ENCODE data around the gene LYSMD2.
"Not testable (repeated sequence)": the region's sequence is repeated elsewhere in the genome, so short reads cannot be mapped to it uniquely, and the experiment has no call there.

The LYSMD2 gene

DNA sequence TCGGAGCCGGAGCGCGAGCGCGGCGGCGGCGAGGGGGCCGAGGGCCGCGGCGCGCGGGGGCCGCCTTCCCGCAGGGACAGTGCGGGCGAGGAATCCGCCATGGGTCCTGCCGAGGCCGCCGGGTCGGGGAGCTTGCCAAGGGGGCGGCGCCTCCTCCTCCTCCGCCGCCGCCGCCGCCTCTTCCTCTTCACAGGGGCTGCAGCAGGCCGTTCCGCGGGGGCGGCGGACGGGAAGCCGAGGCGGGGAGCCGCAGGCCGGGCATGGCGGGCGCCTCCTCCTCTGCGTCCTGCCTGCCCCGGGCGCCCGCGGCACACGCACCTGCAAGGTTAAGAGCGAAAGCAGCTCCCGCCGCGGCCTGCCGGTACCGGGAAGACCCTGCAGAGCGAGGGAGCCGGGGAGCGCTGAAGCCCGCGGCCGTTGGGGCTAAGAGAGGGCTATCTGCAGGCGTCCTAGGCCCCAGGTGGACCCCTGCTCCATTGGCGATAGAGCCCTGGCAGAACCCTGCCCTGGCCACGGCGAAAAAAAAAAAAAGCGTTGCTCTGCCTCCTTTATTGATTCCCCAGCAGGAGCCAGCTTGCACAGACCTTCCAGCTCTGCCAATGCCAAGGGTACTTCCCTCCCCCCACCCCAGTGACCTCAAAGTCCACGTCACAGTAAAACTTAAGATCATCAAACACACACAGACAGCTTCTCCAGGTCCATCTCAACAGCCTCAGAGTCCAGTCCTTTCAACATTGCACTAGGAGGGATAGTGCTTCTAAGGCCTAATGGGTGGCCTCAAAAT is at the start of gene LYSMD2:
TSS of gene LYSMD2 (minus strand) at position 134 of the 784 bp plus-strand sequence. CDS start at position 101, 33 bp downstream.
- Histone ChIP-seq H3K4me3 (ENCODE audit: low read depth, low read length) (peak within 1 kb of the TSS; percentile 88), H3K27ac (ENCODE audit: low read depth, low read length) (no peak within 1 kb of the TSS), H2AFZ (ENCODE audit: low read length, unreplicated experiment) (peak within 1 kb of the TSS; percentile 87), H3K27me3 (ENCODE audit: insufficient read depth, low read length) (peaks cover under 1% of the 10 kb centered on the region; the same call in 1 of the 2 replicates), H3K4me1 (ENCODE audit: control insufficient read depth, insufficient read depth, low read length, unreplicated experiment) (peaks cover 11% of the 10 kb centered on the region), H3K79me2 (ENCODE audit: control insufficient read depth, insufficient read depth, low read length, unreplicated experiment) (peaks cover 4% of the 10 kb centered on the region), H3K36me3 (ENCODE audit: insufficient read depth, low read length) (no peaks in the 10 kb centered on the region)

GRCh38 chr15:51787130-51787529 is 49.7 kb upstream of the LYSMD2 start:
- not testable (repeated sequence) for H3K4me3 ChIP-seq (ENCODE audit: low read depth, low read length); H3K79me2 ChIP-seq (ENCODE audit: control insufficient read depth, insufficient read depth, low read length, unreplicated experiment); H3K27ac ChIP-seq (ENCODE audit: low read depth, low read length); H3K27me3 ChIP-seq (ENCODE audit: insufficient read depth, low read length); H3K36me3 ChIP-seq (ENCODE audit: insufficient read depth, low read length); H3K4me1 ChIP-seq (ENCODE audit: control insufficient read depth, insufficient read depth, low read length, unreplicated experiment); H2AFZ ChIP-seq (ENCODE audit: low read length, unreplicated experiment)

DNA sequence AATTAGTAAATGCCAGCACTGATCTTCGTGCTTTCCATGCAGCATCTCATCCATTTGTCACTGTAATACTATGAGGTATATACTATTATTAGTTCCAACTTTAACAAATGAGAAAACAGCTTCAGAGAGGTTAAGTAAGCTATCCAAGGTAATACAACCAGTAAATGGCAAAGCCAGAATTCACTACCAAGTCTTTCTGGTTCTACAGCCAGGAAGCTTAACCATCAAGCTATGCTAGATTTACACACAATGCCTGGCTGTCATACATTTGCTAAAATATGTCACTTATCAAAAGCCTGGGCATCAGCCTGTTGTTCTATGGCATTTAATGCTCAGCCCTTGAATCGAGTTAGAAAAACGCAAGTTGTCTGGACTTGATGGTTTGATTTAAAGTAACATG is 46.5 kb upstream of the LYSMD2 start:
- no peak overlapping the region for H2AFZ ChIP-seq (ENCODE audit: low read length, unreplicated experiment)
- no peak overlapping the region for H3K27ac ChIP-seq (ENCODE audit: low read depth, low read length)

DNA sequence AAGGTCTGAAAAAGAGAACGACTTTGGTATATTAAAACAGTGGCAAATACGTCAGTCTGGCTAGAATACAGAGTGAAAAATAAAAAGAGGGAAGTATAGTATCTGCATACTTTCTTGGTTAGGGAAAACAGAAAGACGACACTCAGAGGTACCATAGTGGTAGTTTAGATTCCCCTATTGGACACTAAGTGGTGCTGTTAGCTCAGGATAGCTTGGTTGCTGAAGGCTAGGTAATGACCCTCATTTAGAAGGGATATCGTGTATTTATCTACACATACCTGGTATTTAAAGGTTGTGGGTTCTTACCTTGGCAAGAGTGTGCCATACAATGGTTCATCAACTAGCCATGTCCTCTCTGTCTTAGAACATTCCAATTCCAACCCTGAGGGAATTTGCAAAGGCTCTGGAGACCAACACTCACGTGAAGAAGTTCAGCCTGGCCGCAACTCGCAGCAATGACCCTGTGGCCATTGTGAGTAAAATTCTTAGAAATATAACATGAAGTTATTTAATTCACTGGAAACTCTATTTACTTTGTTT is 45.0 kb upstream of the LYSMD2 start:
- H3K4me1 ChIP-seq (ENCODE audit: control insufficient read depth, insufficient read depth, low read length, unreplicated experiment), result peaks cover 7% of the 10 kb centered on the region
- H3K4me3 ChIP-seq (ENCODE audit: low read depth, low read length), result no peak overlapping the region
- peaks cover 6% of the 10 kb centered on the region for H3K36me3 ChIP-seq (ENCODE audit: insufficient read depth, low read length)
- H3K27ac ChIP-seq (ENCODE audit: low read depth, low read length), result no peak overlapping the region
- no peak overlapping the region for H2AFZ ChIP-seq (ENCODE audit: low read length, unreplicated experiment)
- H3K79me2 ChIP-seq (ENCODE audit: control insufficient read depth, insufficient read depth, low read length, unreplicated experiment), result no peaks in the 10 kb centered on the region
- H3K27me3 ChIP-seq (ENCODE audit: insufficient read depth, low read length), result no peaks in the 10 kb centered on the region

More for the DNA sequence above, 46.5 kb upstream of the LYSMD2 start:
- Histone ChIP-seq H3K4me1 (ENCODE audit: control insufficient read depth, insufficient read depth, low read length, unreplicated experiment) (peaks cover 7% of the 10 kb centered on the region), H3K79me2 (ENCODE audit: control insufficient read depth, insufficient read depth, low read length, unreplicated experiment) (no peaks in the 10 kb centered on the region), H3K4me3 (ENCODE audit: low read depth, low read length) (no peak overlapping the region), H3K36me3 (ENCODE audit: insufficient read depth, low read length) (peaks cover 6% of the 10 kb centered on the region), H3K27me3 (ENCODE audit: insufficient read depth, low read length) (no peaks in the 10 kb centered on the region)

DNA sequence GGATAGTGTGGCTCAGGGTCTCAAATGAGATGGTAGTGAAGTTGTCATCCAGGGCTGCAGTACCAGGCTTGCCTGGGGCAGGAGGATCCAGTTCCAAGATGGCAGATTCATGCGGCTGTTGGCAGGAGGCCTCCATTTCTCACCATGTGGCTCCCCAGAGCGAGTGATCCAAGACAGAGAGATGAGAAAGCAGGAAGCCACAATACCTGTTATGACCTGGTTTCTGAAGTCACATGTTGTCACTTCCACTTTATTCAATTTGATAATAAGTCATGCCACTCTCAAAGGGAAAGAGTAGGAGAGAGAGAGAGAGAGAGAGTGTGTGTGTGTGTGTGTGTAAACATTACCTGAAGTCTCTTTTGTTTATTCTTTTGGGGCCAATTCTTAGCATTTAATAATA is 44.1 kb upstream of the LYSMD2 start:
- H3K36me3 ChIP-seq (ENCODE audit: insufficient read depth, low read length), result peaks cover 3% of the 10 kb centered on the region
- no peak overlapping the region for H2AFZ ChIP-seq (ENCODE audit: low read length, unreplicated experiment)
- H3K27ac ChIP-seq (ENCODE audit: low read depth, low read length), result no peak overlapping the region
- no peak overlapping the region for H3K4me3 ChIP-seq (ENCODE audit: low read depth, low read length)
- no peaks in the 10 kb centered on the region for H3K27me3 ChIP-seq (ENCODE audit: insufficient read depth, low read length)
- peaks cover 7% of the 10 kb centered on the region for H3K4me1 ChIP-seq (ENCODE audit: control insufficient read depth, insufficient read depth, low read length, unreplicated experiment)
- no peaks in the 10 kb centered on the region for H3K79me2 ChIP-seq (ENCODE audit: control insufficient read depth, insufficient read depth, low read length, unreplicated experiment)

- H3K27ac ChIP-seq (ENCODE audit: low read depth, low read length), result no peak overlapping the region
- no peaks in the 10 kb centered on the region for H3K79me2 ChIP-seq (ENCODE audit: control insufficient read depth, insufficient read depth, low read length, unreplicated experiment)
- no peaks in the 10 kb centered on the region for H3K36me3 ChIP-seq (ENCODE audit: insufficient read depth, low read length)
- no peak overlapping the region for H2AFZ ChIP-seq (ENCODE audit: low read length, unreplicated experiment)
- H3K4me3 ChIP-seq (ENCODE audit: low read depth, low read length), result no peak overlapping the region
- H3K4me1 ChIP-seq (ENCODE audit: control insufficient read depth, insufficient read depth, low read length, unreplicated experiment), result peaks cover 7% of the 10 kb centered on the region
- no peaks in the 10 kb centered on the region for H3K27me3 ChIP-seq (ENCODE audit: insufficient read depth, low read length)
Observed at GRCh38 chr15:51780636-51781035, 43.2 kb upstream of the LYSMD2 start.

DNA sequence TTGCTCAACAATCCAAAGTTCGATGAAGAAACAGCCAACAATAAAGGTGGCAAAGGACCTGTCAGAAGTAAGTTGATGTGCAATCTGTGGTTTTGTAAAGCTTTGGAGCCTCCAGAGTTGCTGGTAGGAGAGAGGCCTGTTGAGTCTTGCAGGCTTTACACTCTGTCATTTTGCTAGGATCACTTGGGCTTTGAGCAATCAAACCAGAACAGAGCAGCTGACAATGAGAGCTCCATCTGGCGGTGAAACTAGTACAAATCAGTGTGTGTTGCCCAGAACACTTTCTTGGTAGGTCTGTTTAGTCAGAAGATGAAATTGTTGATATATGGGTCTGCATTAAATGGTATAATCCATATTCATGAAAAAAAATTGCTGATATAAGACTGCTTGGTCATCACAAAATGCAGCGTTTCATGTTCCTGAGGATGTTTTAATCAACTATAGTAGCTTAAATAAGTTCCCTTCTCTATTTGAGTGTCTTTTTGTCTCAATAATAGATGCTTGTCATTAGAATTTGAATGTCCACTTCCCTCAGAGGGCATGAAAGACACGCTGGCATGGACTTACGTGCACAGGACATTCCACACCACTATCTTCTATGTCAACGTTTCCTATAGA is 39.6 kb upstream of the LYSMD2 start:
- Histone ChIP-seq H3K4me3 (ENCODE audit: low read depth, low read length) (no peak overlapping the region), H3K79me2 (ENCODE audit: control insufficient read depth, insufficient read depth, low read length, unreplicated experiment) (no peaks in the 10 kb centered on the region), H3K27ac (ENCODE audit: low read depth, low read length) (no peak overlapping the region), H2AFZ (ENCODE audit: low read length, unreplicated experiment) (no peak overlapping the region), H3K27me3 (ENCODE audit: insufficient read depth, low read length) (no peaks in the 10 kb centered on the region), H3K4me1 (ENCODE audit: control insufficient read depth, insufficient read depth, low read length, unreplicated experiment) (peaks cover 7% of the 10 kb centered on the region), H3K36me3 (ENCODE audit: insufficient read depth, low read length) (no peaks in the 10 kb centered on the region)

DNA sequence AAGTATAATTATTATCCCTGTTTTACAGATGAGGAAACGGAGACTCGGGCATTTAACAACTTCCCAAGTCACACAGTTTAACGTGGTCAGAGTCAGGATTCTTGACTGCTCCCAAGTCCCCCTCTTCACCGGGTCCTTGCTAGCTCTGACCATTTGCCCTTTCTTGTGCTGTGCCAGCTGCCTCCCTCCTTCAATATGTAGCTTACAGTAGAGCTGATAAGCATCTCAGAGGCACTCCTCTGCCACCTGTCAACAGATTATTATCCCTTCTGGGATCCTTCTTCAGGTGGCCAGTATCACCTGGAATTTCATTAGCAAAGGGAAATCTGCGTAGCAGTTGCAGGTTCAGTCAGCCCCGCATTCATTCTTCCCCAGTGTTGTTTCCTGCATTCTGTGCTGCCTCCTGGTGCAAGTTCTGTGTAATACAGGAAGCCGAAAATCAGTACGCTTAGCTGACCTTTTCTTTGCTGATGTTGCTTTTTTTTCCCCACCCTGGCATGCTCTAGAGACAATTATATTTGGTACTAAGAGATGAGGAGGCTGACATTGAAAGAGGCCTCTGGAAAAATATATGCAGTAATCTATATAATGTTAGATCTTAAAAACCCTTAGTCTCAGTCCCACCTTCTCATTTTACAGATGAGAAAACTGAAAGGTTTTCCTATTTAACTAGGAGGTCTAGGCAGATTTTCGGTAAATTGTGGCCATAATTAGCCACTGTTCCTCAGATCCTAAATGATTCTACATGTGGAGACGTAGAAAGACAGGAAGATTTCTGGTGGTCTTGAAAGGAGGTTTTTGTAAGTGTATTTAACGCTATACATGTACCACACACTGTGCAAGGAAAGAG is 38.7 kb upstream of the LYSMD2 start:
- Histone ChIP-seq H3K4me3 (ENCODE audit: low read depth, low read length) (no peak overlapping the region), H3K27ac (ENCODE audit: low read depth, low read length) (no peak overlapping the region), H3K4me1 (ENCODE audit: control insufficient read depth, insufficient read depth, low read length, unreplicated experiment) (peaks cover 7% of the 10 kb centered on the region), H3K27me3 (ENCODE audit: insufficient read depth, low read length) (no peaks in the 10 kb centered on the region), H3K36me3 (ENCODE audit: insufficient read depth, low read length) (no peaks in the 10 kb centered on the region), H3K79me2 (ENCODE audit: control insufficient read depth, insufficient read depth, low read length, unreplicated experiment) (no peaks in the 10 kb centered on the region), H2AFZ (ENCODE audit: low read length, unreplicated experiment) (no peak overlapping the region)

DNA sequence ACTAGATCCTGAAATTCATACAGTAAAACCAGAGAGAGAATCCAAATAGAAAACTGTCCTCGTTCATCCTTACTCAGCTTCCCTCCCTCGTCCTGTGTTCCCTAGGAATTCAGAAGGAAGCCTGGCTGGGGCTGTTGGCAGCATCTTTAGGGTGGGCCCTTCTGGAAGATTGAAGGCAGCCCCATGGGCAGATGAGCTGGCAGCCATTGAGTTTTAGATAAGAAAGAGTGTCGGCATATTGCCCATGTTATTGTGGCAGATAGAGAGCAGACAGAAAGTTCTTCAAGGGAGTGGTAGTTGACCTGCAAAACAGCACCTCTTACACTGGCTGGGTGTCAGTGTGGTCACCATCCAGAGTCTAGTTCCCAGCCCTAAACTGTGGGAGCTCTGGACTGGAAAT is 37.5 kb upstream of the LYSMD2 start:
- no peaks in the 10 kb centered on the region for H3K36me3 ChIP-seq (ENCODE audit: insufficient read depth, low read length)
- H3K4me3 ChIP-seq (ENCODE audit: low read depth, low read length), result no peak overlapping the region
- no peak overlapping the region for H3K27ac ChIP-seq (ENCODE audit: low read depth, low read length)
- no peak overlapping the region for H2AFZ ChIP-seq (ENCODE audit: low read length, unreplicated experiment)
- no peaks in the 10 kb centered on the region for H3K79me2 ChIP-seq (ENCODE audit: control insufficient read depth, insufficient read depth, low read length, unreplicated experiment)
- no peaks in the 10 kb centered on the region for H3K4me1 ChIP-seq (ENCODE audit: control insufficient read depth, insufficient read depth, low read length, unreplicated experiment)
- H3K27me3 ChIP-seq (ENCODE audit: insufficient read depth, low read length), result no peaks in the 10 kb centered on the region

- Histone ChIP-seq H3K27ac (ENCODE audit: low read depth, low read length) (no peak overlapping the region), H2AFZ (ENCODE audit: low read length, unreplicated experiment) (no peak overlapping the region), H3K27me3 (ENCODE audit: insufficient read depth, low read length) (no peaks in the 10 kb centered on the region), H3K4me3 (ENCODE audit: low read depth, low read length) (no peak overlapping the region), H3K79me2 (ENCODE audit: control insufficient read depth, insufficient read depth, low read length, unreplicated experiment) (no peaks in the 10 kb centered on the region), H3K4me1 (ENCODE audit: control insufficient read depth, insufficient read depth, low read length, unreplicated experiment) (no peaks in the 10 kb centered on the region), H3K36me3 (ENCODE audit: insufficient read depth, low read length) (no peaks in the 10 kb centered on the region)
Observed at GRCh38 chr15:51771773-51772172, 34.3 kb upstream of the LYSMD2 start.

Measured in ACC112 (cell line).